Fibroblast of villous mesenchyme (primary cell): ENCODE data around the gene DYDC2. TPM values are rescaled to one million over a fixed set of nuclear protein-coding genes. Genes with fewer than 3 reads are reported as not detected.
"Not testable (repeated sequence)": the region's sequence is repeated elsewhere in the genome, so short reads cannot be mapped to it uniquely, and the experiment has no call there.

ENCODE experiments used
- DNase-seq: peaks from one replicate; pipeline ENCODE4 v3.0.0-alpha.2; 2010; ENCODE audit warnings: low read depth
- H3K4me3 ChIP-seq: 2 replicates; pipeline ENCODE4 v1.5.1; 2011; ENCODE audit warnings: low read depth, mild to moderate bottlenecking, low read length
- CTCF ChIP-seq: IDR thresholded peaks from 2 replicates; pipeline ENCODE4 v1.5.1; 2012; ENCODE audit warnings: low read depth, mild to moderate bottlenecking, low read length; ENCODE audit not compliant: insufficient read depth
- total RNA-seq: library from RNA; depleted of rRNA; stranded (reverse); fragments of >200 nt; gene quantifications from 2 replicates; pipeline ENCODE4 v1.2.3, GENCODE V29; 2012

The DYDC2 gene
- total RNA-seq, 1 donor: not detected

- H3K4me3 ChIP-seq: peak overlapping the region; percentile 5
- peak; percentile 89 for DNase-seq
- no peak for TF ChIP-seq CTCF
Observed at GRCh38 chr10:80414142-80414895, 57.7 kb downstream of the DYDC2 start.

GRCh38 chr10:80415734-80416478 lies 59.3 kb downstream of the DYDC2 start:
- peak; percentile 64 for DNase-seq
- no peak for TF ChIP-seq CTCF
- no peak overlapping the region for H3K4me3 ChIP-seq

- H3K4me3 ChIP-seq: no peak overlapping the region
- no peak for TF ChIP-seq CTCF
- peak; percentile 68 for DNase-seq
Observed at GRCh38 chr10:80416479-80417098, 60.0 kb downstream of the DYDC2 start.

GRCh38 chr10:80417256-80417655 lies 60.7 kb downstream of the DYDC2 start:
- not testable (repeated sequence) for DNase-seq, H3K4me3 ChIP-seq

Other genes starting within 250 kb of the DYDC2 start
- gene PLAC9, start 224.1 kb upstream of the DYDC2 start, total RNA-seq: 0.43 and 0.64 TPM in 2 replicates
- gene ANXA11, start 151.2 kb upstream of the DYDC2 start, total RNA-seq: 79.9 and 85.0 TPM in 2 replicates
- gene MAT1A, start 67.1 kb upstream of the DYDC2 start, total RNA-seq: not detected in 2 replicates
- not detected in 2 replicates for gene DYDC1, start within 50 bp of the DYDC2 start, total RNA-seq
- 79.0 and 80.5 TPM in 2 replicates for gene PRXL2A, start 51.8 kb downstream of the DYDC2 start, total RNA-seq
- 39.0 and 51.4 TPM in 2 replicates for gene TSPAN14, start 97.5 kb downstream of the DYDC2 start, total RNA-seq
- gene SH2D4B, start 181.1 kb downstream of the DYDC2 start, total RNA-seq: under 0.01 TPM in 1 of 2 replicates, not detected in the other